Measurements from ENCODE around the gene LEF1. TPM values are rescaled to one million over a fixed set of nuclear protein-coding genes. Genes with fewer than 3 reads are reported as not detected.

Gene LEF1
- polyA plus RNA-seq, 3 donors, result 1.00 to 1.7 (median 1.2) TPM

DNA sequence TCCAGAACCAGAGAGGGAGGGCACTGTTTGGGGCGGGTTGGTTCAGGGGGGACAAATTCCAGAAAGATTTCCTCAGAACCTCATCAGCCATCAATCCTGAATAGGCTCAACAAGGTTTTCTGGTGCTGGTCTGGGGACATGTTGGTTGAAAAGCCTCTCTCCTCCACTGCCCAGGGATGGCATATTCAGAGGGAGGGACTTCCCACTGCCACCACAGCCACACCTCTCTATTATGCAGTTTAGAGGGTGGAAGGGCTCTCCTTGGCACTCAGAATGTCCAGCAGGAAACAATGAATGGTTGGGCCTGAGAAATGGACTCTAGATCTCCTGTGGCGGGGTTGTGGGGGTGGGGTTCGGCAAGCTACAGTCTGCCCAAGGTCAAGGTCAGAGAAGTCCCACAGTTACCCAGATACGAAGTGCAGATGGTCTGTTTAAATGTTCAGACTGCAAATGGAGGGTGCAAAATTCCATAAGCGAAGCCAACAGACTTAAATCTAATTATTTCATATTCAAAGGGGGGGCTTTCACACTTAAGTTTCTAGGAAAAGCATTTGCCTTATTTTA lies 70.7 kb downstream of the LEF1 start:
- no peak overlapping the region for H3K27ac ChIP-seq (ENCODE audit: low read depth, low read length)
- 46 to 81% (median 69%) methylated on average over 5 of the region's 5 CpGs for WGBS, 3 donors

DNA sequence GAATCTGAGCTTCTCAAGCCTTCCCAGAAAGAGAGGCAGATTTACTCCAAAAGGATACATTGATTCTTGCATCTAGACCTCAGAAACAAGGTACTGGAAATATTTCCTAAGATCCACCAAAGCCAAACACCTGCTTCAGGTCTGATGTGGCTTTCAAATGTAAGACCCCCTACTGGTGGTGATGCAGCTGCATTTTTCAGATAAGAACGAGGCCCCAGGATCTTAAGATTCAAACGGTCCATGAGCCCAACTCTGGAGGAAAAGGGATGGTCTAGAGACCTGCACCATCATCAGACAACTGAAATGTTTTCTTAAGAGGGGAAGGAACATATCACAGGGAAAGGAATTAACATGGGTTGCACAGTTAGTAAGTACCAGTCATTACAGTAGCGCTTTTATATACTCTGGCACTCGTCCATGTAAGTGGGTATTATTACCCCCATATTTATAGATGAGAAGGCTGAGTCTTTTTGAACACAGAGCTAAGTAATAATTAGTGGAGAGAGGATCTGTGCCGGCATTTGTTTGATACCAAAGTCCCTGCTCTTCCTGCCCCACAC lies 73.7 kb downstream of the LEF1 start:
- H3K27ac ChIP-seq (ENCODE audit: low read depth, low read length), result no peak overlapping the region
- 62 to 77% (median 72%) methylated on average over 5 of the region's 5 CpGs for WGBS, 3 donors

DNA sequence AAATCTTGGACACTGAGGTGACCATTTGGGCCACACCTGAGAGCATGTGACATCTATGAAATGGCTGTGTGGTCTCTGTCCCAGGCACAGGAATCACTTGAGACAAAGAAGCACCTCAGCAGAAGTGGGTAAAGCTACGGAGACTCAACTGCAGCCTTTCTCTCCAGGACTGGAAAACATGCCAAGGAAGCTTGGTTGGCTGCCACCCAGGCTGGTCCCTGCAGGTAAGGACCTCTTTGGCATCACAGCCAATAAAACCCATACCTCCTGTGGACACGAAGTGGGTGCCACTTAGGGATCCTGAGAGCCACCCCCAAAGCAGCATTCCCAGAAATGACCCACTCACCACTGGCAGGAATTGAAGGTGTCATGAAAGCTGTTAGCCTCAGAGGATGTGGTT lies 74.6 kb downstream of the LEF1 start:
- WGBS, 3 donors, result 82 to 87% (median 84%) methylated on average over 2 of the region's 2 CpGs
- H3K27ac ChIP-seq (ENCODE audit: low read depth, low read length), result no peak overlapping the region

DNA sequence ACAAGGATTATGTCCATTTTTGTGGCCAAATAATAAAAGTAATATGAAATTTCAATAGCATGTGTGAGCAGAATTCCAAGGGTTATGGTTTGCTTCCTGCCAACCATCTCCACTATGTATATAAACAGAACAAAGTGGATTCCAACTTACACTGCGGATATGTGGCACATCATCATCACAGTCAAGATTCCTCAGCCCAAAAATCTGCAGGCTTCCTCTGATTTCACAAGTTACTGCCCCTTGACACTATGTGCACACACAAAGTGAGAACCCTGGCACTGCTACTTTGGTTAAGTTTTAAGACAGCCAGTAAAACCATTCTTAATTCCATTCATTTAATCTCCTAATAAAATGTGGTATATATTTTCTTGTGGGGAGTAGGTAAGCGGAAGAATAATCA lies 76.4 kb downstream of the LEF1 start:
- no peak overlapping the region for H3K27ac ChIP-seq (ENCODE audit: low read depth, low read length)
- WGBS, 3 donors, result 86 to 93% (median 92%) methylated on average over 2 of the region's 2 CpGs

DNA sequence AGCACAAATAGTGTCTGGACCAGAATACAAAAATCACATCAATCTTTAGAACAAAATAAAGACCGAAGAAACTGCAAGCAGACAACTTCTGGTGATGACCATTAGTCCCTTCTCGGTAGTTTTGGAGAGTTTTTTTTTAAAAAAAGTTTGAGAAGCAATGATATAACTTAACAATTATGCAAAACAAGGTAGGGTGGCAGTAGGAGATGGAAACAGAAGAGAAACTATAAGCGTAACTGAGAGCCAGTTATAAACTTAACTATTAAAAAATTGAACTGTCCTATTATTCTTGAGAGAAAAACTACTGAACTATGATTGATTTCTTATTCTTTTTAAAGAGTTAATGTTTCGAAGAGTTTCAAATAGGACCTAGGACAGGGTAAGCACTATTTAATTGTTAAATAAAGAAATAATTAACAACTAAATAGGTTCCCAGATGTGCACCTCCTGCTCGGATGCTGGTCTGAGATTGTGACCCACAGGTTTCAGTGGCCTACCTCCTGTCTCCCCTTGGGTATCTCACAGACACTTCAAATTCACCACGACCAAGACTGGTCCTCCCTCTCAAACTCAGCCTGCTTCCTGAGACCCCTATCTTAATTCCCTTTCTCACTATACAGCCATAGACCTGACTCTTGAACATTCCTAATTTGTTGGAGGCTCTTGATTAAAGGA lies 81.3 kb downstream of the LEF1 start:
- WGBS, 3 donors, result 75 to 85% (median 84%) methylated on average over 6 of the region's 6 CpGs
- no peak overlapping the region for H3K27ac ChIP-seq (ENCODE audit: low read depth, low read length)

DNA sequence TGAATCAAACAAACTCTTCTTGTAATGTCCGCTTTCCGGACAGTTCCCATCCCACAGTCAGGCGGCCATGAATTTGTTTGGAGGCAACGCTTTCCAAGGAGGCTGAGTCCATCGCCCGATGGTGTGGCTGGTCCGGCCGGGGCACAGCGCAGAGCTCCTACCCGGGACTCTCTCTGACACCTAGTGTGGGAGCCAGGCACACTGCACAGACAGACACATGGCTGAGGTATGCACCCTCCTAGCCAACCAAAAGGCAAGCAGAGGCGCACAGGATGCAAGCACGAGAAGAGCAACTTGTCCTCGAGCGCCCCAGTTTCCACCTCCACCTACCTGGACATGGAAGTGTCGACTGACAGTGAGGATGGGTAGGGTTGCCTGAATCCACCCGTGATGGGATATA lies 87.5 kb downstream of the LEF1 start:
- WGBS, 3 donors, result 88 to 92% (median 89%) methylated on average over 16 of the region's 16 CpGs

DNA sequence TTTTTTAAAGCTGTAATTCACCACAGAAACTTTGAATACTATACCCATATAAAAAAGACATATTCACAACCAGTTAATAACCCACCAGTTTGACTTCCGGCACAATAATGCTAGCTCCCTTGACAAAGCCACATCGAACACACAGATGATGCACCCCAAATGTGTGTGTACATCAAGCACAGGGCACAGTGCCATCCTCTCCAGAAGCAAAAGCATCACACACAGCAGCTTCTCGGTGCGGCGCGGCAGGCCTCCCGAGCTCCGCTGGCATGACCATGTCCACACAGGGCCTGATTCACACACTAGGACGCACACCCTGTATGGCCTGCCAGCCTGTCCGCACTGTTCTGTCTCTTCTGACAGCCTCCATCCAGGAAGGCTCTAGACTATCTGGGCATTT lies 88.0 kb downstream of the LEF1 start:
- H3K27ac ChIP-seq (ENCODE audit: low read depth, low read length), result no peak overlapping the region
- 81 to 95% (median 93%) methylated on average over 10 of the region's 10 CpGs for WGBS, 3 donors

More for the DNA sequence above, 87.5 kb downstream of the LEF1 start:
- no peak overlapping the region for H3K27ac ChIP-seq (ENCODE audit: low read depth, low read length)

DNA sequence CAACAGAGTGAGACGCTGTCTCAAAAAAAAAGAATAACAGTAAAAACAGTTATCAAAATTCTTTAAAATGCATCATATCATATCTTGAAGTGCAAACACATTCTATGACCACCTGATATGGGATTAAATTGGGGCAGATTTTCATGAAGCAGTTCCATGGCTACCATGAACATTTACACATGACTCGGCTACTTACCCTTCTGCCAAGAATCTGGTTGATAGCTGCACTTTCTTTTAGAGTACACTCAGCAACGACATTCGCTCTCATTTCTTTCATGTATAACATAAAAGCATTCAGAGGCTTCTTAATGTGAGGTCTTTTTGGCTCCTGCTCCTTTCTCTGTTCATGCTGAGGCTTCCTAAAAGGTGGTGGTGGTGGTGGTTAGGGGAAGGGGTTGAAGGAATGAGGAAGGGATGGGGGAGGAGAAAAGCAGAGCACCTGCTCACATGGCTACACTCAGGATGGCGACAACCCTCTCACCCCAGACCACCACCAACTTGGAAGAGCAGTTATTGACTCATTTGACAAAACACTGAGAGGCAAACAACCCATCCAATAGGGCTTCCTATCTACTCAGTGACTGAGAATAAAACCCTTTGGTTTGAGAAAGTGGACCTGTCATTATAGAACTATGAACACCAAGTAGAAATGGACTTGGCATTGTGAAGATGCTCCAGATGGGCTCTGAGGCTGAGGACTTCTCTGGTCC lies 90.6 kb downstream of the LEF1 start:
- H3K27ac ChIP-seq (ENCODE audit: low read depth, low read length), result no peak overlapping the region
- 65 to 86% (median 68%) methylated on average over 5 of the region's 5 CpGs for whole genome bisulfite sequencing, 3 donors

- H3K27ac ChIP-seq (ENCODE audit: low read depth, low read length), result no peak overlapping the region
- WGBS, 3 donors, result 28 to 65% (median 47%) methylated on average over 4 of the region's 4 CpGs
Observed at GRCh38 chr4:108072300-108072699, 96.4 kb downstream of the LEF1 start.

DNA sequence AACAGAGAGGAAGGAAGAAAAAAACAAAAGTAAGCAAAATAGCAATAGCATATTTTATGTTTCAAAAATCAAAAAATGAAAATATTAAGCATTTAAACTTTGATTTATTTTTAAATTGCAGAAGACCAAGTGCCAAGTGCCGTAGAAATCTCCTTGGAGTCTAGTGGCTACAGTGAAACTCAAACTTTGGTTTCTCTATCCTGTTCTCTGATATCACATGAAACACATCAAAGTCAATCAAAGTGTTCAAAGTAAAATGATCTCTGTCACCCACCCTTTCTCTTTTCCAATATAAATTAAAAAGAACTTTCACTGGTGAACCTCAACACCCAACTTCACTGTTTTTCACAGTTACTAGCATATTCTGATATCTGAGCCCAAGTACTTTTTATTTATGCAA lies 98.0 kb downstream of the LEF1 start:
- 76 to 88% (median 84%) methylated on average over 1 of the region's 1 CpG for WGBS, 3 donors
- no peak overlapping the region for H3K27ac ChIP-seq (ENCODE audit: low read depth, low read length)

DNA sequence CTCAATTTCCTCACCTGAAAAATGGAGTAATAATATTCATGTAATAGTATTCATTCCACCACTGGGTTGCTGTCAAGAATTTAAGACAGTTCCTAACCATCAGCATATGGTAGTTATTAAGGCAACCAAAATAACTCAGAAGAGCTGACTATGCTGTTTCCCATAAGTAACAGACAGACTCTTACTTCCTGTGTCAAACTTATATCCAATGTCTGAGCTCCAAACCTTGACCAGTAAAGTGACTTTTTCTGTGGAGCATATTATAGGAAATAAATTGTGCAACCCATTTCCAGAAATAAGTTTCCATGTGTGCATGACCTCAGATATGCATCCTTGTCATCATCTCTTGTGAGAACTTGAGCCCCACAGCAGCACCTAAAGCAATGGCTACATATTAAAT lies 100.3 kb downstream of the LEF1 start:
- no peak overlapping the region for H3K27ac ChIP-seq (ENCODE audit: low read depth, low read length)

DNA sequence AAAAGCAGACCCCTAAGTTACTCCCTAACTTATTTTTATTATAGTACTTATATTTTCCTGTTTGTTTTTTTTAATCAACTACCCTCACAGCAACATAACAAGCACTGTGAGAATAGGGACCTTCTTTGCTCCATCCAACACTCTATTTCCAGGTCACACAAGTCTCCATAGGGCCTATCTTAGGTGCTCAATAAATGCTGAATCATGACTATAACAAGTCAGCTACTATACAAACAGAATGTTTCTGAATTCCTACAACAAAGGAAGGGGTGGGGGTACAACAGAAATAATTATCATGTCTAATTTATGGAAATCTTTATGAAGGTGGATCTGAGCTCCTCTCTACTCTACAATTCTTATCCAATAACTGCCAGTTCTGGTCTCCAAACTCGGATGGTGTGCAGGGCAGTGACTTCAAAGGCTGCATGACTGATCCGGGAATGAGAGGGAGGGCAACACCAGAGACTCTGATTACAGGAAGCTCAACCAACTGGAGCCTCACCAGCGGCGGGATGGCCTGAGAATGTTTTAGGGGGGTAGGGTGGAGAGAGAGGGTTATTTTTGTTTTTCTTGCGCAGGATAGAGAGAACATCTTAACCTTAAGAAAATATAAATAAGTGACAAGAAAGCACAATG lies 107.9 kb downstream of the LEF1 start:
- H3K27ac ChIP-seq (ENCODE audit: low read depth, low read length), result no peak overlapping the region
- WGBS, 3 donors, result 50 to 69% (median 65%) methylated on average over 5 of the region's 5 CpGs

DNA sequence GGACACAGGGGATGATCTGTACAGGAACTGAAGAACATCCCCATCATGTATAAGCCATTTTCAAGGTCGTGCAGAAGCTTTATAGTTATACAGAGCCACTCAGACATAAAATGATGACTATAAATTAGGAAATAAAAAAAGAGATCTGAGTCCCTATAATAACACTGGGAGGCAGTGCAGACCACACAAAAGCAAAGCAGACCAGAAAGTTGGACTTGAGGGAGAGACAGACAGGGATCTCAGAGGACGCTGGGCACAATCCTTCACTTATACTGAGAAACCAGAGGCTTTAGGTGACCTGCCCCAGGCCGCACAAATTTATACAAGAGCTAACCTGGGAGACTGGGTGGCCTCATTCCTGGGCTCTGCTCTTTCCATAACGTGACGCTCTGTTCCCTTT lies 108.6 kb downstream of the LEF1 start:
- no peak overlapping the region for H3K27ac ChIP-seq (ENCODE audit: low read depth, low read length)
- WGBS, 3 donors, result 37 to 49% (median 48%) methylated on average over 5 of the region's 5 CpGs

- 69 to 86% (median 78%) methylated on average over 11 of the region's 11 CpGs for WGBS, 3 donors
- no peak overlapping the region for H3K27ac ChIP-seq (ENCODE audit: low read depth, low read length)
Observed at GRCh38 chr4:108058685-108059440, 109.9 kb downstream of the LEF1 start.

- no peak overlapping the region for H3K27ac ChIP-seq (ENCODE audit: low read depth, low read length)
- 74 to 78% (median 78%) methylated on average over 6 of the region's 6 CpGs for WGBS, 3 donors
Observed at GRCh38 chr4:108056418-108056817, 112.3 kb downstream of the LEF1 start.

- H3K27ac ChIP-seq (ENCODE audit: low read depth, low read length), result no peak overlapping the region
- 86 to 93% (median 87%) methylated on average over 3 of the region's 3 CpGs for WGBS, 3 donors
Observed at GRCh38 chr4:108055787-108056186, 112.9 kb downstream of the LEF1 start.

GRCh38 chr4:108054025-108054638 lies 114.6 kb downstream of the LEF1 start:
- 77 to 95% (median 94%) methylated on average over 16 of the region's 16 CpGs for WGBS, 3 donors
- H3K27ac ChIP-seq (ENCODE audit: low read depth, low read length), result no peak overlapping the region

DNA sequence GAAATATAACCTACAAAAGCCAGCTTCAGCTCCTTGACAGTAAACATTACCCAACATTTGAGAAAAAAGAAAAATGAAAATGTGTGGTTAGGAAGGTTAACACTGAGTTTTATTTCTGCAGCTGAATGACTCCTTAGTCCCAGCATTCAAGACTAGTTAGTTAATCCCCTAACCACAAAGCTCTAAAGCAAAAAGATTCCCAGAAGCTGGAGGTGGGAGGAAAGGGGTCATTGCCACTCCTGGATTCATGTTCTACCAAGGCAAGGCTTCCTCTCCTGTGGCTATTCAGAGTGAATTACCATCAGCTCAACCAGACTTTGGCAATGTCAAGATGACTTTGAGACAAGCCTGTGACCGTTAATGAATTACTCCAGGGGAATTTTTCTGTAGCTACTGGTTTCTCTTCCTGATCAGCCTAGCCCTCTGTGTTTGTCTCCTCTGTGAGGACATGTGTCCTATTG lies 115.5 kb downstream of the LEF1 start:
- 52 to 86% (median 78%) methylated on average over 1 of the region's 1 CpG for WGBS, 3 donors
- no peak overlapping the region for H3K27ac ChIP-seq (ENCODE audit: low read depth, low read length)
